Kidney capillary endothelial cell (primary cell): Measurements from ENCODE around the gene OTOP2.

ENCODE experiments used
- DNase-seq: peaks from one replicate; pipeline ENCODE4 v3.0.0-alpha.2; 2018; ENCODE audit warnings: low spot score

OTOP2 gene

GRCh38 chr17:74923538-74924249 is 379 bp upstream of the OTOP2 start:
- DNase-seq = peak; percentile 45

- no peak for DNase-seq
Observed at GRCh38 chr17:74925242-74925641, 1.2 kb downstream of the OTOP2 start.

GRCh38 chr17:74928786-74929185 is 4.7 kb downstream of the OTOP2 start:
- DNase-seq = no peak

DNA sequence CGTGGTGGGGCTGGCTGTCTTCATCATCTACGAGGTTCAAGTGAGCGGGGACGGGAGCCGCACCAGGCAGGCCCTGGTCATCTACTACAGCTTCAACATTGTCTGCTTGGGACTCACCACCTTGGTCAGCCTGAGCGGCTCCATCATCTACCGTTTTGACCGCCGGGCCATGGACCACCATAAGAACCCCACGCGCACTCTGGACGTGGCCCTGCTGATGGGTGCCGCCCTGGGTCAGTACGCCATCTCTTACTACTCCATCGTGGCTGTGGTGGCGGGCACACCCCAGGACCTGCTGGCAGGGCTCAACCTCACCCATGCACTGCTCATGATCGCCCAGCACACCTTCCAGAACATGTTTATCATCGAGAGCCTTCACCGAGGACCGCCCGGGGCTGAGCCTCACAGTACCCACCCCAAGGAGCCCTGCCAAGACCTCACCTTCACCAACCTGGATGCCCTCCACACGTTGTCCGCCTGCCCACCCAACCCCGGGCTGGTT is 6.5 kb downstream of the OTOP2 start:
- DNase-seq = no peak

- no peak for DNase-seq
Observed at GRCh38 chr17:74935048-74935447, 11.0 kb downstream of the OTOP2 start.

GRCh38 chr17:74935585-74936469 is 11.8 kb downstream of the OTOP2 start, which contains the start of gene OTOP3:
Gene OTOP3 (plus strand): TSS chr17:74935898. CDS start chr17:74935922, 24 bp downstream.
- no peak for DNase-seq

- no peak for DNase-seq
Observed at GRCh38 chr17:74936470-74936799, 12.4 kb downstream of the OTOP2 start.

GRCh38 chr17:74937064-74938051 is 13.3 kb downstream of the OTOP2 start:
- no peak for DNase-seq

- DNase-seq = no peak
Observed at GRCh38 chr17:74938194-74938950, 14.3 kb downstream of the OTOP2 start.

DNA sequence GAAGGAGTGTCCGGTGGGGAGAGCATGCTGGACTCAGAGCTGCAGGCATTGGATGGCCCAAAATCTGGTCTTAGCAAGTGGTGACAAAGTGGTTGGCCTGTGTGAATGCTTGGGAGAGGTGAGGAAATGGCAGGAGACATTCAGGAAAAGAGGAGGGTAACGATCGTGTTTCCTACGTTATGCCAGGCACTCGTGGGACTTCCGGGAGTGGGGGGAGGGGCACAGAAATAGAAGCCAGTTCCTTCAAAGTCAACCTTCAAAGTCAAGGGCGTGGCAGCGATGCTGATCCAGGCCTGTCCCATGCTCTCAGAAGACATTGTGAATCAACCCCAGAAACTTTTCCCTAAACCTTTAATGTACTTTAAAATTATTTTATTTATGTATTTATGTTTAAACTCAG is 15.5 kb downstream of the OTOP2 start:
- no peak for DNase-seq

DNA sequence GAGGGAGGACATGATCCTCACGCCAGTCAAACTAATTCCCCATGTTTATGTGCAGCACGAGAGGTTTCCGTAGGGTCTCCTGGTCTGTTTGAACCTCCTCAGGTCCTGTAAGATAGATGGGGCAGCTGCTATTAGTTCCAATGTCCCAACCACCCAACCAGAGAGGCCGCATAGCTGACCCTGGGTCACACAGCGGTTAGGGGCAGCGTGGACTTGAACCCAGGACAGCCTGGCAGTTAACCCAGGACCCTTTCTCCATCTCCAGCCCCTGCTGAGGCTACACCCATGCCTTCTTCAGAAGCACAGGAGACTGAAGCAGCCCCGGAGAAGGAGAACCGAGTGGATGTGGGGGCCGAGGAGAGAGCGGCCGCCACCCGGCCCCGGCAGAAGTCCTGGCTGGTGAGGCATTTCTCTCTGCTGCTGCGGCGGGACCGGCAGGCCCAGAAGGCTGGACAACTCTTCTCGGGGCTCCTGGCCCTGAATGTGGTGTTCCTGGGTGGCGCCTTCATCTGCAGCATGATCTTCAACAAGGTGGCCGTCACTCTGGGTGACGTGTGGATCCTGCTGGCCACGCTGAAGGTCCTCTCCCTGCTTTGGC is 17.2 kb downstream of the OTOP2 start:
- no peak for DNase-seq

DNA sequence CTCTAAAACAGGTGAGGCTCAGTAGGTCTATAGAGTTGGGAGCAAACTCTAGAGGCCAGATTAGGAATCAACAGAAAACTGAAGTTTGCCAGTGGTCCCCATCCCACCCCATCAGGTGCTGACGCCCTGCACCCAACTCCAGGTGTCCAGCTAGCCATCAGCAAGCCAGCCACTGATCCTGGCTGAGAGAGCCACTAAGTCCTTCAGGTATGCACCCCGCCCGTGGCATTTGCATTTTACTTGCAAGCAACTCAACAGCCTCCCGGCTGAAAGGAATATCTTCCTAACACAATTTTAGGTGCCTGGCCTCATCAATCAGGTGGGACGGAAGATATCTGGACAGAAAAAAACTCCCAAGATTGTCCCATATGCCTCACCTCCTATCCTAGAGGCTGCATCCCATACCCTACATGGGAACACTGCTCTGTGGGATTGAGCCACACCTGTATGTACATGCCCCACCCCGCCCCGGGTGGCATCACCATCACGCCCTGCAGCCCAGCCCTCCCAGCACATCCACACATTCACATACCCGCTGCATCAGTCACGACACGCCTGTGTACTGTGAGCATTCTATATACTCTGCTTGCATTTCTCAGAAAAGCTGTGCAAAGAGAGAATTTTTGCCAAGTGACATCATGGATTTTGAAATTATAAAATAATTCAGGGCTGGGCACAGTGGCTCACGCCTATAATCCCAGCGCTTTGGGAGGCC is 19.9 kb downstream of the OTOP2 start:
- DNase-seq = no peak

GRCh38 chr17:74945543-74945942 is 21.5 kb downstream of the OTOP2 start:
- DNase-seq = no peak

GRCh38 chr17:74946641-74947040 is 22.6 kb downstream of the OTOP2 start:
- no peak for DNase-seq

GRCh38 chr17:74947041-74947754 is 23.1 kb downstream of the OTOP2 start:
- no peak for DNase-seq

DNA sequence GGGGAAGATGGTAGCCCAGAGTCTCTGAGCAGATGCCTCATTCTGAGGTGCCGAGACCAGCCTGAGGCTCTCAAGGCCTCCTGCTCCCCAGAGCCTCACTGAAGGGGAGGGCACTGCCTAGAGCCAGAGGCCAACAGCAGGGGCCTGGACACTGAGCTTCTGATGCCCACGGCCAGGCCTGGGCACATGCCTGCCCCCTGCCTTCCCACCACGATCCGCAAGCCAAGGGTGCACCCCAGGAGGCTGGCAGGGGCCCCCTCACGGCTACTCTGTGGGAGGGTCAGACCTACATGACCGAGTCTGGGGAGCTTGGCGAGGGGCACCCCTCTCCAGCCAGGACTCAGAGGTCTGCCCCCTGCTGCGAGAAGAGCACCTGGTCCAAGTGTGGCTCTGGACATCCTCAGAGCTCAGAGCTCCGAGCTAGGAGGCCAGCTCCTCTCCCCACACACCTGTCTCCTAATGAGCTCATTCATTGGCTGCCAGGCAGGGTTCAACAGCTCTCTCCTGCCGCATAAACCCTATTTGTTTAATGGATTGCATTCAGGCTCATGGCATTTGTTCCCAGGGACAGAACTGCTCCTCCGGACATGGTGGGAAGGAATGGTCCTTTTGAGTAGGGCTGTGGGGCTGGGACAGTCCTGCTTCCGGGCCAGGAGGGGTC is 25.5 kb downstream of the OTOP2 start:
- no peak for DNase-seq

- no peak for DNase-seq
Observed at GRCh38 chr17:74950207-74950606, 26.1 kb downstream of the OTOP2 start.

DNA sequence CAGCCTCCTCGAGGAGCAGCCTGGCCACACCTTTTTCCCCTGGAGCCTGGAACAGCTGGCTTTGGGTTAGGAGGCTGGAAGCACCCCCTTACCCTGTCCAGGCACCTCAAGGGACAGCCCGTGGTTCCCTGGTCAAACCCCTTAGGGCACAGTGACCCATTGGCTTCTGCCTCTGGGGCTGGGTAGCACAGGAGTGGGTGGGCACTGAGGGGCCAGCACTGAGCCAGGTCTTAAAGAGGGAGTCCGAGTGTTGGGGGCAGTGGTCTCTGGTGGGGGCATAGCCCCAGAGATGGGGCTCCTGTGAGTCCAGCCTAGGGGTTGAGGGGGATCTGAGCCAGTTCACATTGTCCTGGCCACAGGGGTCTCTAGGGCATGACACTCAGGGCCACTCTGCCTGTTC is 27.0 kb downstream of the OTOP2 start:
- DNase-seq = no peak
